Loucy (cell line): ENCODE measurements around the gene ENDOD1.
A peak's percentile ranks its signal among the peaks of the same experiment; 100 is the strongest.

Experiments used
- H2AFZ ChIP-seq: fragments of 200-600 bp; sonication (generic); 2 replicates; pipeline ENCODE4 v1.6.0; 2016; ENCODE audit warnings: antibody characterized with exemption, mild to moderate bottlenecking, low read length, moderate library complexity
- H3F3A ChIP-seq: fragments of 200-600 bp; 2 replicates; pipeline ENCODE4 v1.6.0; 2016; ENCODE audit warnings: antibody characterized with exemption, low read depth, mild to moderate bottlenecking
- H3K27me3 ChIP-seq: fragments of 200-600 bp; sonication (generic); 2 replicates; pipeline ENCODE4 v1.6.1; 2014; ENCODE audit warnings: low read length, mild to moderate bottlenecking; ENCODE audit not compliant: insufficient read depth, poor library complexity, severe bottlenecking
- H3K36me3 ChIP-seq: fragments of 200-600 bp; sonication (generic); 2 replicates; pipeline ENCODE4 v1.6.1; 2016; ENCODE audit warnings: low read length; ENCODE audit not compliant: insufficient read depth
- H3K4me1 ChIP-seq: fragments of 200-600 bp; sonication (generic); 2 replicates; pipeline ENCODE4 v1.5.1; 2014; ENCODE audit warnings: low read length, mild to moderate bottlenecking; ENCODE audit not compliant: insufficient read depth, poor library complexity, severe bottlenecking
- H3K4me2 ChIP-seq: fragments of 200-600 bp; sonication (generic); 2 replicates; pipeline ENCODE4 v1.6.0; 2014; ENCODE audit warnings: antibody characterized with exemption, low read length, low read depth, mild to moderate bottlenecking; ENCODE audit not compliant: poor library complexity, severe bottlenecking
- H3K4me3 ChIP-seq: fragments of 200-600 bp; sonication (generic); 2 replicates; pipeline ENCODE4 v1.5.1; 2014; ENCODE audit warnings: low read length, mild to moderate bottlenecking, mixed read lengths; ENCODE audit not compliant: poor library complexity, severe bottlenecking
- H3K79me2 ChIP-seq: fragments of 200-600 bp; sonication (generic); 2 replicates; pipeline ENCODE4 v1.6.1; 2014; ENCODE audit warnings: low read length; ENCODE audit not compliant: insufficient read depth
- H3K9ac ChIP-seq: fragments of 200-600 bp; sonication (generic); 2 replicates; pipeline ENCODE4 v1.6.0; 2014; ENCODE audit warnings: mild to moderate bottlenecking, low read depth, low read length, moderate library complexity; ENCODE audit not compliant: poor library complexity, severe bottlenecking
- H3K9me2 ChIP-seq: fragments of 200-600 bp; sonication (generic); replicated peaks from 2 replicates; pipeline ENCODE4 v1.6.1; 2016; ENCODE audit warnings: low read depth, low read length, mixed read lengths
- H3K9me3 ChIP-seq: fragments of 200-600 bp; sonication (generic); 2 replicates; pipeline ENCODE4 v1.6.1; 2014; ENCODE audit warnings: mild to moderate bottlenecking, antibody characterized with exemption, low read length, low read depth; ENCODE audit not compliant: insufficient read depth
- H4K20me1 ChIP-seq: fragments of 200-600 bp; sonication (generic); 2 replicates; pipeline ENCODE4 v1.6.0; 2014; ENCODE audit warnings: antibody characterized with exemption, low read length, mild to moderate bottlenecking; ENCODE audit not compliant: insufficient read depth, poor library complexity, severe bottlenecking
- EZH2phosphoT487 ChIP-seq: fragments of 200-600 bp; IDR thresholded peaks from 2 replicates; pipeline ENCODE4 v1.6.1; 2018; ENCODE audit warnings: antibody characterized with exemption, mild to moderate bottlenecking, moderate library complexity, borderline replicate concordance
- TF ChIP-seq, protein P1 (sequence below): fragments of 200-600 bp; sonication (generic); conservative IDR thresholded peaks from 2 replicates; pipeline ENCODE4 v1.5.1; 2014; ENCODE audit warnings: mild to moderate bottlenecking, antibody characterized with exemption, low read length

The ENDOD1 gene

DNA sequence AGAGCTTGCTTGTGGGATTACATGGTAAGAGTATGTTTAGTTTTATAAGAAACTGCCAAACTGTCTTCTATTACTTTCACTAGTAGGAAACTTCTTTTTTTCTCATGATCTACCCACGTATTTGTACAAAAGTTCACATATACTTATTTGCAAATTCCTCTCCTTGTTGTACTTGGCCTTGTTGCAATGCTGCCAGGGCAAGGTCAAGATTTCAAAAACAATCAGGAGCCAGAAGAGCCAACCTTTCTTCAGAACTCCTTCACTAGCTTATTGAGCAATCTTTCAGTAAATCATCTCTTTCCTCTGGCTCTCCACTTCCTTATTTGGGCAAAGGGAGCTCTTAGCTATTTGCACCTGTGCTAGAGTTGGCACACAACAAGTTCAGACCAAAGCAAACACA, 13.2 kb upstream of the ENDOD1 start:
- no peaks in the 10 kb centered on the region for H3K9me3 ChIP-seq
- H3F3A ChIP-seq: peaks cover 9% of the 10 kb centered on the region
- peaks cover 60% of the 10 kb centered on the region for H3K4me1 ChIP-seq
- H3K4me2 ChIP-seq: peak overlapping the region; percentile 73
- H3K36me3 ChIP-seq: no peaks in the 10 kb centered on the region
- no peak overlapping the region for H3K9ac ChIP-seq
- peak overlapping the region; percentile 44 for H3K4me3 ChIP-seq
- no peaks in the 10 kb centered on the region for H4K20me1 ChIP-seq
- no peaks in the 10 kb centered on the region for H3K9me2 ChIP-seq
- no peak overlapping the region for H2AFZ ChIP-seq
- H3K79me2 ChIP-seq: peaks cover 2% of the 10 kb centered on the region; the same call in 1 of the 2 replicates
- TF ChIP-seq, protein P1, sequence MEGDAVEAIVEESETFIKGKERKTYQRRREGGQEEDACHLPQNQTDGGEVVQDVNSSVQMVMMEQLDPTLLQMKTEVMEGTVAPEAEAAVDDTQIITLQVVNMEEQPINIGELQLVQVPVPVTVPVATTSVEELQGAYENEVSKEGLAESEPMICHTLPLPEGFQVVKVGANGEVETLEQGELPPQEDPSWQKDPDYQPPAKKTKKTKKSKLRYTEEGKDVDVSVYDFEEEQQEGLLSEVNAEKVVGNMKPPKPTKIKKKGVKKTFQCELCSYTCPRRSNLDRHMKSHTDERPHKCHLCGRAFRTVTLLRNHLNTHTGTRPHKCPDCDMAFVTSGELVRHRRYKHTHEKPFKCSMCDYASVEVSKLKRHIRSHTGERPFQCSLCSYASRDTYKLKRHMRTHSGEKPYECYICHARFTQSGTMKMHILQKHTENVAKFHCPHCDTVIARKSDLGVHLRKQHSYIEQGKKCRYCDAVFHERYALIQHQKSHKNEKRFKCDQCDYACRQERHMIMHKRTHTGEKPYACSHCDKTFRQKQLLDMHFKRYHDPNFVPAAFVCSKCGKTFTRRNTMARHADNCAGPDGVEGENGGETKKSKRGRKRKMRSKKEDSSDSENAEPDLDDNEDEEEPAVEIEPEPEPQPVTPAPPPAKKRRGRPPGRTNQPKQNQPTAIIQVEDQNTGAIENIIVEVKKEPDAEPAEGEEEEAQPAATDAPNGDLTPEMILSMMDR: no peak
- TF ChIP-seq EZH2phosphoT487: no peak
- no peaks in the 10 kb centered on the region for H3K27me3 ChIP-seq

DNA sequence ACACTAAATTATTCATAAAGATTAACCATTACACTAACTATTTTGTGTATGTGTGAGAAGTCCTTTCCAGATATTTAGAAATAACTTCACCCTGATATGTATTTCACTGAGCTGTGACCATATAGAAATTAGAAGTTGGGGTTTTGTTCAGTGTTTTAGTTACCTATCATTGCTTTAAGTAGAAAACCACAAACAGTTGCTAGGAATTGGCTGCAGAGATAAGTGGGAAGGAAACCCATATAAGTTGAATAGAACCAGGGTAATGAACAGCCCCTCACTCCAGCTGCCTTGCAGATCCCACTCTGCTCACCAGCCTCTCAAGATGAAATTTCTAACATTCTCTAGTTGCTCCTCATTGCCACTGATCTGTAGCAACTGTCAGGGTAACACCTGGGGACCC, 12.7 kb upstream of the ENDOD1 start:
- peaks cover 9% of the 10 kb centered on the region for H3F3A ChIP-seq
- no peaks in the 10 kb centered on the region for H3K27me3 ChIP-seq
- peak overlapping the region; percentile 73 for H3K4me2 ChIP-seq

DNA sequence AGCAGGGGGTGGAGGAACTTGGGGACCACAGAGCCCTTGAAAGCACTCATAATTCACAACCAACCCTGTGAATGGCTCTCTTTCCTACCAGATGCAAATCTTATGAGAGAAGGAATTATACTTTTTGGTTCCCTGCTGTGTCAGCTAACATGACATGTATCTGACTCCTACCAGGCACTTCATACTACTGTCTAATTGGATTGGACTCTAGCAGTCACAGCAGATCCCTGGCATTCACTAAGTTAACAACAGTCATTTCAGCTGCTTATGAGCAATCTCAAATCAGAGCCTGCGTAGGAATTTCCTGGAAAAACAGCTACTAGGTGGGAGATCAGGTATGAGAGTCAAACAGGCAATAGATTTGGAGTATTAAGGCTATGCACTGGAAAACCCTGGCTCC, 11.1 kb upstream of the ENDOD1 start:
- H3K4me3 ChIP-seq: no peak overlapping the region
- peaks cover 9% of the 10 kb centered on the region for H3F3A ChIP-seq
- no peak overlapping the region for H3K9ac ChIP-seq
- no peaks in the 10 kb centered on the region for H3K79me2 ChIP-seq
- peaks cover 76% of the 10 kb centered on the region for H3K4me1 ChIP-seq
- H3K9me3 ChIP-seq: no peaks in the 10 kb centered on the region
- peak overlapping the region; percentile 1 for H3K4me2 ChIP-seq
- H3K36me3 ChIP-seq: no peaks in the 10 kb centered on the region
- TF ChIP-seq, protein P1: no peak
- TF ChIP-seq EZH2phosphoT487: no peak
- H2AFZ ChIP-seq: no peak overlapping the region
- H4K20me1 ChIP-seq: no peaks in the 10 kb centered on the region
- no peaks in the 10 kb centered on the region for H3K27me3 ChIP-seq
- no peaks in the 10 kb centered on the region for H3K9me2 ChIP-seq

More for the DNA sequence above, 12.7 kb upstream of the ENDOD1 start:
- Histone ChIP-seq H3K36me3 (no peaks in the 10 kb centered on the region), H3K9ac (no peak overlapping the region), H3K9me3 (no peaks in the 10 kb centered on the region), H3K9me2 (no peaks in the 10 kb centered on the region), H2AFZ (no peak overlapping the region), H3K79me2 (no peaks in the 10 kb centered on the region), H3K4me1 (peaks cover 64% of the 10 kb centered on the region), H3K4me3 (peak overlapping the region; percentile 44), H4K20me1 (no peaks in the 10 kb centered on the region)
- TF ChIP-seq, protein P1: no peak
- no peak for TF ChIP-seq EZH2phosphoT487
